ENCODE results near the gene RANBP3. TPM values are rescaled to one million over a fixed set of nuclear protein-coding genes. Genes with fewer than 3 reads are reported as not detected.

Gene RANBP3
- total RNA-seq, 1 experiment from 2014 or later: 62.4 TPM

DNA sequence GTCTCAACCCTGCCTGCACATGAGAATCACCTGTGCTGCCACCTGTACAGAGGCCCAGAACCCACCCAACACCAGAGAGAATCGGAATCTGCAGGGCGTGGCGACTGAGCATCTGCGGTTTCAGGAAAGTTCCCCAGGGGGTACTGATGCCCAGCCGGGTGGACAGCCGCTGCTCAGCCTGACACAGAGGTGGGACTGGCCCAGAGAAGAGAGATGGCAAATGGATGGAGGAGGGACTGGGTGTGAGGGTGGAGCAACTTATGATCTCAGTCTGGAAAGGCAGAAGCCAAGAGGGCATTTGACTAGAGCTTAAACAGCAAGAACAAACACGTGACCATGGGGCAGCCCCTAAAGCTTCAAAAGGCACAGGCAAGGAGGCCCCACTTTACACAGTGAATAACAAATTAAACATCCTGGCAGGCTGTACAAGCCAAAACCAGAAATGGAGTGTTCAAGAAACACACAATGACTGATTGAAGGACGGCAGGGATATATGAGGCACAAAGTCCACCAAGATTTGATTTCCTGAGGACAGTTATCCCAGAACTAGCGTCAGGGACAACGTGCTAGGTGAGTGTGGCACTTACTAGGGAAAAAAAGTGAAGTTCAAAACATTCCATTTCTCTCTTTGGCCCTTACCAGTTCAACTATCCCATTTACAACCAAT, 3.1 kb downstream of the RANBP3 start:
- Histone ChIP-seq H2AFZ (ENCODE audit: low read depth, low read length, poor library complexity, severe bottlenecking) (no peak overlapping the region), H3K9me2 (ENCODE audit: insufficient read depth) (no peaks in the 10 kb centered on the region), H3K4me3 (replicated peaks in 1 of 2; ENCODE audit: low read depth in 1 of 2, low read length in 2 of 2) (no peak overlapping the region), H3K4me2 (ENCODE audit: low read length) (no peak overlapping the region), H3K79me2 (ENCODE audit: insufficient read depth, low read length) (peaks cover 95% of the 10 kb centered on the region), H3K27me3 (ENCODE audit: insufficient read depth, low read length) (no peaks in the 10 kb centered on the region), H3K9me3 (ENCODE audit: control insufficient read depth in 1 of 2, insufficient read depth in 1 of 2, low read depth in 1 of 2, low read length in 2 of 2) (no peaks in the 10 kb centered on the region), H3K9ac (ENCODE audit: low read length) (no peak overlapping the region), H3K36me3 (ENCODE audit: control insufficient read depth in 1 of 2, insufficient read depth in 2 of 2, low read length in 2 of 2) (peaks cover 2 to 18% of the 10 kb centered on the region in 2 experiments; a peak in 3 of 4 replicates), H4K20me1 (ENCODE audit: insufficient read depth) (no peaks in the 10 kb centered on the region), H3K27ac (ENCODE audit: low read depth, low read length) (no peak overlapping the region), H3K4me1 (ENCODE audit: control insufficient read depth in 1 of 2, insufficient read depth in 2 of 2, low read length in 2 of 2) (peaks cover 7 to 21% of the 10 kb centered on the region in 2 experiments)
- TF ChIP-seq CEBPB (IDR thresholded peaks at IDR 0.05; ENCODE audit: low read depth) (no peak), JUND (IDR thresholded peaks at IDR 0.05) (no peak), ZNF274 (IDR thresholded peaks at IDR 0.05; ENCODE audit: low read depth, low read length) (no peak), EGR1 (IDR thresholded peaks at IDR 0.05; ENCODE audit: low read depth) (no peak), ZFX (IDR thresholded peaks at IDR 0.05) (no peak), SIN3A (IDR thresholded peaks at IDR 0.05; ENCODE audit: low read depth) (no peak), ELF1 (IDR thresholded peaks at IDR 0.05; ENCODE audit: borderline replicate concordance, low read depth) (no peak), TCF7L2 (IDR thresholded peaks at IDR 0.05; ENCODE audit: borderline replicate concordance, extremely low read depth, insufficient read depth, insufficient read length) (no peak), POLR2AphosphoS5 (IDR thresholded peaks at IDR 0.05; ENCODE audit: low read depth, low read length) (no peak), YY1 (IDR thresholded peaks at IDR 0.05; ENCODE audit: extremely low read depth, insufficient replicate concordance, low read depth, low read length) (no peak), RAD21 (IDR thresholded peaks at IDR 0.05; ENCODE audit: low read depth) (no peak), SRF (IDR thresholded peaks at IDR 0.05; ENCODE audit: low read depth) (no peak), POLR2A (IDR thresholded peaks at IDR 0.05; ENCODE audit: borderline replicate concordance, extremely low read depth, insufficient read depth, insufficient read length) (no peak), EZH2phosphoT487 (IDR thresholded peaks at IDR 0.05; ENCODE audit: borderline replicate concordance) (no peak), SP1 (IDR thresholded peaks at IDR 0.05; ENCODE audit: low read depth) (no peak)
- TF ChIP-seq, protein P1, sequence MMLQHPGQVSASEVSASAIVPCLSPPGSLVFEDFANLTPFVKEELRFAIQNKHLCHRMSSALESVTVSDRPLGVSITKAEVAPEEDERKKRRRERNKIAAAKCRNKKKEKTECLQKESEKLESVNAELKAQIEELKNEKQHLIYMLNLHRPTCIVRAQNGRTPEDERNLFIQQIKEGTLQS (IDR thresholded peaks at IDR 0.05): no peak
- TF ChIP-seq, protein P2, sequence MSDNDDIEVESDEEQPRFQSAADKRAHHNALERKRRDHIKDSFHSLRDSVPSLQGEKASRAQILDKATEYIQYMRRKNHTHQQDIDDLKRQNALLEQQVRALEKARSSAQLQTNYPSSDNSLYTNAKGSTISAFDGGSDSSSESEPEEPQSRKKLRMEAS (IDR thresholded peaks at IDR 0.05): no peak
- TF ChIP-seq, protein P3, sequence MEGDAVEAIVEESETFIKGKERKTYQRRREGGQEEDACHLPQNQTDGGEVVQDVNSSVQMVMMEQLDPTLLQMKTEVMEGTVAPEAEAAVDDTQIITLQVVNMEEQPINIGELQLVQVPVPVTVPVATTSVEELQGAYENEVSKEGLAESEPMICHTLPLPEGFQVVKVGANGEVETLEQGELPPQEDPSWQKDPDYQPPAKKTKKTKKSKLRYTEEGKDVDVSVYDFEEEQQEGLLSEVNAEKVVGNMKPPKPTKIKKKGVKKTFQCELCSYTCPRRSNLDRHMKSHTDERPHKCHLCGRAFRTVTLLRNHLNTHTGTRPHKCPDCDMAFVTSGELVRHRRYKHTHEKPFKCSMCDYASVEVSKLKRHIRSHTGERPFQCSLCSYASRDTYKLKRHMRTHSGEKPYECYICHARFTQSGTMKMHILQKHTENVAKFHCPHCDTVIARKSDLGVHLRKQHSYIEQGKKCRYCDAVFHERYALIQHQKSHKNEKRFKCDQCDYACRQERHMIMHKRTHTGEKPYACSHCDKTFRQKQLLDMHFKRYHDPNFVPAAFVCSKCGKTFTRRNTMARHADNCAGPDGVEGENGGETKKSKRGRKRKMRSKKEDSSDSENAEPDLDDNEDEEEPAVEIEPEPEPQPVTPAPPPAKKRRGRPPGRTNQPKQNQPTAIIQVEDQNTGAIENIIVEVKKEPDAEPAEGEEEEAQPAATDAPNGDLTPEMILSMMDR (IDR thresholded peaks at IDR 0.05 in 2 of 3, conservative IDR thresholded peaks at IDR 0.05 in 1 of 3; ENCODE audit: borderline replicate concordance in 1 of 3, insufficient read depth in 1 of 3, low read depth in 2 of 3, low read length in 2 of 3): no peak
- TF ChIP-seq, protein P4, sequence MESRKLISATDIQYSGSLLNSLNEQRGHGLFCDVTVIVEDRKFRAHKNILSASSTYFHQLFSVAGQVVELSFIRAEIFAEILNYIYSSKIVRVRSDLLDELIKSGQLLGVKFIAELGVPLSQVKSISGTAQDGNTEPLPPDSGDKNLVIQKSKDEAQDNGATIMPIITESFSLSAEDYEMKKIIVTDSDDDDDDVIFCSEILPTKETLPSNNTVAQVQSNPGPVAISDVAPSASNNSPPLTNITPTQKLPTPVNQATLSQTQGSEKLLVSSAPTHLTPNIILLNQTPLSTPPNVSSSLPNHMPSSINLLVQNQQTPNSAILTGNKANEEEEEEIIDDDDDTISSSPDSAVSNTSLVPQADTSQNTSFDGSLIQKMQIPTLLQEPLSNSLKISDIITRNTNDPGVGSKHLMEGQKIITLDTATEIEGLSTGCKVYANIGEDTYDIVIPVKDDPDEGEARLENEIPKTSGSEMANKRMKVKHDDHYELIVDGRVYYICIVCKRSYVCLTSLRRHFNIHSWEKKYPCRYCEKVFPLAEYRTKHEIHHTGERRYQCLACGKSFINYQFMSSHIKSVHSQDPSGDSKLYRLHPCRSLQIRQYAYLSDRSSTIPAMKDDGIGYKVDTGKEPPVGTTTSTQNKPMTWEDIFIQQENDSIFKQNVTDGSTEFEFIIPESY (IDR thresholded peaks at IDR 0.05; ENCODE audit: extremely low read depth, insufficient replicate concordance, low read length): no peak
- TF ChIP-seq, protein P5, sequence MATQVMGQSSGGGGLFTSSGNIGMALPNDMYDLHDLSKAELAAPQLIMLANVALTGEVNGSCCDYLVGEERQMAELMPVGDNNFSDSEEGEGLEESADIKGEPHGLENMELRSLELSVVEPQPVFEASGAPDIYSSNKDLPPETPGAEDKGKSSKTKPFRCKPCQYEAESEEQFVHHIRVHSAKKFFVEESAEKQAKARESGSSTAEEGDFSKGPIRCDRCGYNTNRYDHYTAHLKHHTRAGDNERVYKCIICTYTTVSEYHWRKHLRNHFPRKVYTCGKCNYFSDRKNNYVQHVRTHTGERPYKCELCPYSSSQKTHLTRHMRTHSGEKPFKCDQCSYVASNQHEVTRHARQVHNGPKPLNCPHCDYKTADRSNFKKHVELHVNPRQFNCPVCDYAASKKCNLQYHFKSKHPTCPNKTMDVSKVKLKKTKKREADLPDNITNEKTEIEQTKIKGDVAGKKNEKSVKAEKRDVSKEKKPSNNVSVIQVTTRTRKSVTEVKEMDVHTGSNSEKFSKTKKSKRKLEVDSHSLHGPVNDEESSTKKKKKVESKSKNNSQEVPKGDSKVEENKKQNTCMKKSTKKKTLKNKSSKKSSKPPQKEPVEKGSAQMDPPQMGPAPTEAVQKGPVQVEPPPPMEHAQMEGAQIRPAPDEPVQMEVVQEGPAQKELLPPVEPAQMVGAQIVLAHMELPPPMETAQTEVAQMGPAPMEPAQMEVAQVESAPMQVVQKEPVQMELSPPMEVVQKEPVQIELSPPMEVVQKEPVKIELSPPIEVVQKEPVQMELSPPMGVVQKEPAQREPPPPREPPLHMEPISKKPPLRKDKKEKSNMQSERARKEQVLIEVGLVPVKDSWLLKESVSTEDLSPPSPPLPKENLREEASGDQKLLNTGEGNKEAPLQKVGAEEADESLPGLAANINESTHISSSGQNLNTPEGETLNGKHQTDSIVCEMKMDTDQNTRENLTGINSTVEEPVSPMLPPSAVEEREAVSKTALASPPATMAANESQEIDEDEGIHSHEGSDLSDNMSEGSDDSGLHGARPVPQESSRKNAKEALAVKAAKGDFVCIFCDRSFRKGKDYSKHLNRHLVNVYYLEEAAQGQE (IDR thresholded peaks at IDR 0.05; ENCODE audit: low read depth): no peak
- no TSS peak for BruUV-seq (replicated peaks)
- ChIA-PET CTCF (no interaction called here), POLR2A (no interaction called here), RAD21 (ENCODE audit: low non-redundant PET in 1 of 2, low total read pairs in 2 of 2, uncharacterized antibody in 2 of 2, unreplicated experiment in 2 of 2) (no interaction called here)
- no peak for DNase-seq (ENCODE audit: low read depth, low spot score)
- intact Hi-C loops (cut with micrococcal nuclease): no loop called here
- ATAC-seq: no peak

Measured in HCT116 (cell line).